ENCODE results near the gene CCSER1.
A peak's percentile ranks its signal among the peaks of the same experiment; 100 is the strongest.
"Not testable (repeated sequence)": the region's sequence is repeated elsewhere in the genome, so short reads cannot be mapped to it uniquely, and the experiment has no call there.

CCSER1 gene

GRCh38 chr4:90306810-90307209 lies 179.6 kb downstream of the CCSER1 start:
- no peak for FAIRE-seq

GRCh38 chr4:90317140-90317539 lies 189.9 kb downstream of the CCSER1 start:
- not testable (repeated sequence) for FAIRE-seq

GRCh38 chr4:90317785-90318184 lies 190.6 kb downstream of the CCSER1 start:
- FAIRE-seq = no peak

- FAIRE-seq = no peak
These were observed 191.0 kb downstream of the CCSER1 start for GRCh38 chr4:90318193-90318592.

- no peak for FAIRE-seq
These were observed 201.4 kb downstream of the CCSER1 start for GRCh38 chr4:90328558-90328957.

GRCh38 chr4:90330546-90330945 lies 203.4 kb downstream of the CCSER1 start:
- no peak for FAIRE-seq

GRCh38 chr4:90345549-90346215 lies 218.5 kb downstream of the CCSER1 start:
- FAIRE-seq = no peak

GRCh38 chr4:90349636-90350035 lies 222.4 kb downstream of the CCSER1 start:
- no peak for FAIRE-seq

- peak; percentile 93 for FAIRE-seq
These were observed 230.0 kb downstream of the CCSER1 start for GRCh38 chr4:90357117-90357710.

GRCh38 chr4:90375081-90375480 lies 247.9 kb downstream of the CCSER1 start:
- FAIRE-seq = no peak

GRCh38 chr4:90393215-90393614 lies 266.0 kb downstream of the CCSER1 start:
- no peak for FAIRE-seq

- no peak for FAIRE-seq
These were observed 276.6 kb downstream of the CCSER1 start for GRCh38 chr4:90403781-90404180.

- not testable (repeated sequence) for FAIRE-seq
These were observed 280.7 kb downstream of the CCSER1 start for GRCh38 chr4:90407897-90408296.

GRCh38 chr4:90412786-90413185 lies 285.6 kb downstream of the CCSER1 start:
- FAIRE-seq = not testable (repeated sequence)

GRCh38 chr4:90415116-90415515 lies 287.9 kb downstream of the CCSER1 start:
- FAIRE-seq = no peak

- FAIRE-seq = peak; percentile 92
These were observed 292.0 kb downstream of the CCSER1 start for GRCh38 chr4:90419124-90419711.

- FAIRE-seq = no peak
These were observed 294.0 kb downstream of the CCSER1 start for GRCh38 chr4:90421161-90421560.

- FAIRE-seq = no peak
These were observed 298.7 kb downstream of the CCSER1 start for GRCh38 chr4:90425893-90426292.

- no peak for FAIRE-seq
These were observed 311.3 kb downstream of the CCSER1 start for GRCh38 chr4:90438522-90438921.

- FAIRE-seq = no peak
These were observed 314.6 kb downstream of the CCSER1 start for GRCh38 chr4:90441770-90442169.

GRCh38 chr4:90442619-90443018 lies 315.4 kb downstream of the CCSER1 start:
- no peak for FAIRE-seq

- no peak for FAIRE-seq
These were observed 316.0 kb downstream of the CCSER1 start for GRCh38 chr4:90443231-90443630.

GRCh38 chr4:90444904-90445303 lies 317.7 kb downstream of the CCSER1 start:
- FAIRE-seq = no peak

- FAIRE-seq = no peak
These were observed 318.2 kb downstream of the CCSER1 start for GRCh38 chr4:90445380-90445779.

Measured in A204.1 (cell line).